GM23338 (cell line): ENCODE measurements around the gene SPTA1. TPM values are rescaled to one million over a fixed set of nuclear protein-coding genes. Genes with fewer than 3 reads are reported as not detected.

Source experiments
- ATAC-seq: fragments of 200-7000 bp; cut with Tn5 transposase; 3 replicates; pipeline ENCODE4 v1.9.1; 2020
- DNase-seq: peaks from one replicate; pipeline ENCODE4 v3.0.0-alpha.2; 2015; ENCODE audit warnings: low spot score
- H2AFZ ChIP-seq: fragments of 200-600 bp; sonication (generic); 2 replicates; pipeline ENCODE4 v1.8.0; 2016; ENCODE audit warnings: antibody characterized with exemption, mild to moderate bottlenecking, moderate library complexity
- H3F3A ChIP-seq: fragments of 200-600 bp; sonication (generic); replicated peaks from 2 replicates; pipeline ENCODE4 v1.8.0; 2017; ENCODE audit warnings: antibody characterized with exemption, mixed run types, low read depth
- H3K27ac ChIP-seq: fragments of 200-600 bp; sonication (generic); 2 replicates; pipeline ENCODE4 v1.6.1; 2016; ENCODE audit warnings: low read depth
- H3K27me3 ChIP-seq: fragments of 200-600 bp; sonication (generic); 2 replicates; pipeline ENCODE4 v1.8.0; 2016; ENCODE audit warnings: mild to moderate bottlenecking, mixed run types, moderate library complexity; ENCODE audit not compliant: insufficient read depth
- H3K36me3 ChIP-seq: fragments of 200-600 bp; sonication (generic); 2 replicates; pipeline ENCODE4 v1.8.0; 2016; ENCODE audit warnings: mild to moderate bottlenecking; ENCODE audit not compliant: insufficient read depth
- H3K4me1 ChIP-seq: fragments of 200-600 bp; sonication (generic); 2 replicates; pipeline ENCODE4 v1.8.0; 2016; ENCODE audit warnings: mild to moderate bottlenecking, moderate library complexity; ENCODE audit not compliant: insufficient read depth
- H3K4me2 ChIP-seq: fragments of 200-600 bp; sonication (generic); 2 replicates; pipeline ENCODE4 v1.7.1; 2017; ENCODE audit warnings: mixed run types
- H3K4me3 ChIP-seq: fragments of 200-600 bp; sonication (generic); 2 replicates; pipeline ENCODE4 v1.6.1; 2016; ENCODE audit warnings: mixed run types
- H3K79me2 ChIP-seq: fragments of 200-600 bp; sonication (generic); replicated peaks from 2 replicates; pipeline ENCODE4 v1.8.0; 2017; ENCODE audit warnings: mild to moderate bottlenecking; ENCODE audit not compliant: insufficient read depth
- H3K9me2 ChIP-seq: fragments of 200-600 bp; sonication (generic); 2 replicates; pipeline ENCODE4 v1.8.0; 2017; ENCODE audit not compliant: insufficient read depth
- H4K20me1 ChIP-seq: fragments of 200-600 bp; sonication (generic); replicated peaks from 2 replicates; pipeline ENCODE4 v1.8.0; 2017; ENCODE audit warnings: mild to moderate bottlenecking; ENCODE audit not compliant: insufficient read depth
- H3K27ac Mint-ChIP-seq: 2 replicates; pipeline ENCODE4 v1.8.0; 2020; ENCODE audit warnings: inconsistent platforms, mild to moderate bottlenecking, moderate library complexity, mixed read lengths
- H3K27me3 Mint-ChIP-seq: 3 replicates; pipeline ENCODE4 v1.8.0; 2022; ENCODE audit warnings: low read depth, mild to moderate bottlenecking, moderate library complexity, mixed read lengths, inconsistent platforms; ENCODE audit not compliant: insufficient read depth, poor library complexity
- H3K36me3 Mint-ChIP-seq: 3 replicates; pipeline ENCODE4 v1.8.0; 2021; ENCODE audit warnings: low read depth, mild to moderate bottlenecking, inconsistent platforms, moderate library complexity, mixed read lengths
- H3K4me1 Mint-ChIP-seq: 3 replicates; pipeline ENCODE4 v1.8.0; 2020; ENCODE audit warnings: mild to moderate bottlenecking, inconsistent platforms, mixed read lengths
- H3K4me3 Mint-ChIP-seq: 3 replicates; pipeline ENCODE4 v1.8.0; 2021; ENCODE audit warnings: moderate library complexity, mild to moderate bottlenecking, inconsistent platforms, mixed read lengths
- H3K9me3 Mint-ChIP-seq: 3 replicates; pipeline ENCODE4 v1.8.0; 2020; ENCODE audit warnings: moderate library complexity, mild to moderate bottlenecking, inconsistent platforms, mixed read lengths
- CREB1 ChIP-seq: fragments of 250-450 bp; sonication (Bioruptor Pico); IDR thresholded peaks from 2 replicates; pipeline ENCODE4 v1.5.0; 2020; ENCODE audit warnings: low read depth, mild to moderate bottlenecking, moderate library complexity
- ETS1 ChIP-seq: IDR thresholded peaks from 2 replicates; pipeline ENCODE4 v1.6.1; 2016; ENCODE audit warnings: antibody characterized with exemption
- EZH2phosphoT487 ChIP-seq: fragments of 200-600 bp; sonication (generic); IDR thresholded peaks from one replicate; pipeline ENCODE4 v1.8.1; 2018; ENCODE audit warnings: antibody characterized with exemption; ENCODE audit not compliant: unreplicated experiment
- NANOG ChIP-seq: IDR thresholded peaks from 2 replicates; pipeline ENCODE4 v1.6.1; 2016; ENCODE audit warnings: antibody characterized with exemption, borderline replicate concordance
- ZNF114 ChIP-seq: fragments of 250-450 bp; sonication (Bioruptor Pico); IDR thresholded peaks from 2 replicates; pipeline ENCODE4 v1.5.0; 2020; ENCODE audit warnings: mild to moderate bottlenecking, moderate library complexity
- ZNF331 ChIP-seq: fragments of 250-450 bp; sonication (Bioruptor Pico); IDR thresholded peaks from 2 replicates; pipeline ENCODE4 v1.5.0; 2020; ENCODE audit warnings: low read depth, mild to moderate bottlenecking, moderate library complexity
- polyA plus RNA-seq: library from polyadenylated mRNA; unstranded; fragments of >200 nt; fragmentation: Nextera tagmentation; extraction: Ambion mirVana; gene quantifications from 2 replicates; pipeline ENCODE4 v1.2.1, GENCODE V29; 2016
- total RNA-seq: library from RNA; depleted of rRNA; stranded (reverse); fragments of >200 nt; shearing (Covaris generic); gene quantifications from 2 replicates; pipeline ENCODE4 v1.2.3, GENCODE V29; 2014
- TF ChIP-seq, protein P1 (sequence below): fragments of 250-450 bp; sonication (Bioruptor Pico); IDR thresholded peaks from 2 replicates; pipeline ENCODE4 v1.5.0; 2020; ENCODE audit warnings: mild to moderate bottlenecking, moderate library complexity
- TF ChIP-seq, protein P2 (sequence below), 2 experiments: fragments of 200-600 bp in 1 of 2; sonication (generic) in 1 of 2; conservative IDR thresholded peaks; 2 replicates each; pipeline versions ENCODE4 v1.5.1 to v1.6.1; 2016 to 2017; ENCODE audit warnings: antibody characterized with exemption in 2 of 2, low read depth in 2 of 2, mild to moderate bottlenecking in 2 of 2, moderate library complexity in 1 of 2

Gene SPTA1
- total and polyA plus RNA-seq, 2 experiments from 2014 or later = not detected

- TF ChIP-seq, protein P1, sequence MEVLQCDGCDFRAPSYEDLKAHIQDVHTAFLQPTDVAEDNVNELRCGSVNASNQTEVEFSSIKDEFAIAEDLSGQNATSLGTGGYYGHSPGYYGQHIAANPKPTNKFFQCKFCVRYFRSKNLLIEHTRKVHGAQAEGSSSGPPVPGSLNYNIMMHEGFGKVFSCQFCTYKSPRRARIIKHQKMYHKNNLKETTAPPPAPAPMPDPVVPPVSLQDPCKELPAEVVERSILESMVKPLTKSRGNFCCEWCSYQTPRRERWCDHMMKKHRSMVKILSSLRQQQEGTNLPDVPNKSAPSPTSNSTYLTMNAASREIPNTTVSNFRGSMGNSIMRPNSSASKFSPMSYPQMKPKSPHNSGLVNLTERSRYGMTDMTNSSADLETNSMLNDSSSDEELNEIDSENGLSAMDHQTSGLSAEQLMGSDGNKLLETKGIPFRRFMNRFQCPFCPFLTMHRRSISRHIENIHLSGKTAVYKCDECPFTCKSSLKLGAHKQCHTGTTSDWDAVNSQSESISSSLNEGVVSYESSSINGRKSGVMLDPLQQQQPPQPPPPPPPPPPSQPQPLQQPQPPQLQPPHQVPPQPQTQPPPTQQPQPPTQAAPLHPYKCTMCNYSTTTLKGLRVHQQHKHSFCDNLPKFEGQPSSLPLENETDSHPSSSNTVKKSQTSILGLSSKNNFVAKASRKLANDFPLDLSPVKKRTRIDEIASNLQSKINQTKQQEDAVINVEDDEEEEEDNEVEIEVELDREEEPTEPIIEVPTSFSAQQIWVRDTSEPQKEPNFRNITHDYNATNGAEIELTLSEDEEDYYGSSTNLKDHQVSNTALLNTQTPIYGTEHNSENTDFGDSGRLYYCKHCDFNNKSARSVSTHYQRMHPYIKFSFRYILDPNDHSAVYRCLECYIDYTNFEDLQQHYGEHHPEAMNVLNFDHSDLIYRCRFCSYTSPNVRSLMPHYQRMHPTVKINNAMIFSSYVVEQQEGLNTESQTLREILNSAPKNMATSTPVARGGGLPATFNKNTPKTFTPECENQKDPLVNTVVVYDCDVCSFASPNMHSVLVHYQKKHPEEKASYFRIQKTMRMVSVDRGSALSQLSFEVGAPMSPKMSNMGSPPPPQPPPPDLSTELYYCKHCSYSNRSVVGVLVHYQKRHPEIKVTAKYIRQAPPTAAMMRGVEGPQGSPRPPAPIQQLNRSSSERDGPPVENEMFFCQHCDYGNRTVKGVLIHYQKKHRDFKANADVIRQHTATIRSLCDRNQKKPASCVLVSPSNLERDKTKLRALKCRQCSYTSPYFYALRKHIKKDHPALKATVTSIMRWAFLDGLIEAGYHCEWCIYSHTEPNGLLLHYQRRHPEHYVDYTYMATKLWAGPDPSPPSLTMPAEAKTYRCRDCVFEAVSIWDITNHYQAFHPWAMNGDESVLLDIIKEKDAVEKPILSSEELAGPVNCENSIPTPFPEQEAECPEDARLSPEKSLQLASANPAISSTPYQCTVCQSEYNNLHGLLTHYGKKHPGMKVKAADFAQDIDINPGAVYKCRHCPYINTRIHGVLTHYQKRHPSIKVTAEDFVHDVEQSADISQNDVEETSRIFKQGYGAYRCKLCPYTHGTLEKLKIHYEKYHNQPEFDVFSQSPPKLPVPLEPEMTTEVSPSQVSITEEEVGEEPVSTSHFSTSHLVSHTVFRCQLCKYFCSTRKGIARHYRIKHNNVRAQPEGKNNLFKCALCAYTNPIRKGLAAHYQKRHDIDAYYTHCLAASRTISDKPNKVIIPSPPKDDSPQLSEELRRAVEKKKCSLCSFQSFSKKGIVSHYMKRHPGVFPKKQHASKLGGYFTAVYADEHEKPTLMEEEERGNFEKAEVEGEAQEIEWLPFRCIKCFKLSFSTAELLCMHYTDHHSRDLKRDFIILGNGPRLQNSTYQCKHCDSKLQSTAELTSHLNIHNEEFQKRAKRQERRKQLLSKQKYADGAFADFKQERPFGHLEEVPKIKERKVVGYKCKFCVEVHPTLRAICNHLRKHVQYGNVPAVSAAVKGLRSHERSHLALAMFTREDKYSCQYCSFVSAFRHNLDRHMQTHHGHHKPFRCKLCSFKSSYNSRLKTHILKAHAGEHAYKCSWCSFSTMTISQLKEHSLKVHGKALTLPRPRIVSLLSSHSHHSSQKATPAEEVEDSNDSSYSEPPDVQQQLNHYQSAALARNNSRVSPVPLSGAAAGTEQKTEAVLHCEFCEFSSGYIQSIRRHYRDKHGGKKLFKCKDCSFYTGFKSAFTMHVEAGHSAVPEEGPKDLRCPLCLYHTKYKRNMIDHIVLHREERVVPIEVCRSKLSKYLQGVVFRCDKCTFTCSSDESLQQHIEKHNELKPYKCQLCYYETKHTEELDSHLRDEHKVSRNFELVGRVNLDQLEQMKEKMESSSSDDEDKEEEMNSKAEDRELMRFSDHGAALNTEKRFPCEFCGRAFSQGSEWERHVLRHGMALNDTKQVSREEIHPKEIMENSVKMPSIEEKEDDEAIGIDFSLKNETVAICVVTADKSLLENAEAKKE (CRISPR knock-in tag) = no peak
- no peak for TF ChIP-seq NANOG
- TF ChIP-seq ZNF114 (CRISPR knock-in tag) = no peak
- TF ChIP-seq ZNF331 (CRISPR knock-in tag) = no peak
- TF ChIP-seq ETS1 = no peak
- TF ChIP-seq, protein P2, sequence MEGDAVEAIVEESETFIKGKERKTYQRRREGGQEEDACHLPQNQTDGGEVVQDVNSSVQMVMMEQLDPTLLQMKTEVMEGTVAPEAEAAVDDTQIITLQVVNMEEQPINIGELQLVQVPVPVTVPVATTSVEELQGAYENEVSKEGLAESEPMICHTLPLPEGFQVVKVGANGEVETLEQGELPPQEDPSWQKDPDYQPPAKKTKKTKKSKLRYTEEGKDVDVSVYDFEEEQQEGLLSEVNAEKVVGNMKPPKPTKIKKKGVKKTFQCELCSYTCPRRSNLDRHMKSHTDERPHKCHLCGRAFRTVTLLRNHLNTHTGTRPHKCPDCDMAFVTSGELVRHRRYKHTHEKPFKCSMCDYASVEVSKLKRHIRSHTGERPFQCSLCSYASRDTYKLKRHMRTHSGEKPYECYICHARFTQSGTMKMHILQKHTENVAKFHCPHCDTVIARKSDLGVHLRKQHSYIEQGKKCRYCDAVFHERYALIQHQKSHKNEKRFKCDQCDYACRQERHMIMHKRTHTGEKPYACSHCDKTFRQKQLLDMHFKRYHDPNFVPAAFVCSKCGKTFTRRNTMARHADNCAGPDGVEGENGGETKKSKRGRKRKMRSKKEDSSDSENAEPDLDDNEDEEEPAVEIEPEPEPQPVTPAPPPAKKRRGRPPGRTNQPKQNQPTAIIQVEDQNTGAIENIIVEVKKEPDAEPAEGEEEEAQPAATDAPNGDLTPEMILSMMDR (conservative IDR thresholded peaks at IDR 0.05; ENCODE audit: low read depth in 2 of 2) = no peak
Measured at GRCh38 chr1:158687037-158687436, 522 bp upstream of the SPTA1 start (continued).

GRCh38 chr1:158685085-158685484 lies 1.4 kb downstream of the SPTA1 start:
- no peak for DNase-seq
- Histone ChIP-seq H3K4me1 (no peaks in the 10 kb centered on the region), H3F3A (no peaks in the 10 kb centered on the region), H3K4me2 (no peak overlapping the region), H3K4me3 (no peak overlapping the region), H3K9me2 (no peaks in the 10 kb centered on the region), H3K27ac (no peak overlapping the region), H3K79me2 (no peaks in the 10 kb centered on the region), H4K20me1 (no peaks in the 10 kb centered on the region), H3K27me3 (no peaks in the 10 kb centered on the region), H3K36me3 (no peaks in the 10 kb centered on the region), H2AFZ (no peak overlapping the region)
- no peaks in the 10 kb centered on the region for H3K27me3 Mint-ChIP-seq
- TF ChIP-seq EZH2phosphoT487 (no peak), ZNF331 (CRISPR knock-in tag) (no peak), CREB1 (CRISPR knock-in tag) (no peak)
- ATAC-seq = no peak
- no peak overlapping the region for H3K4me3 Mint-ChIP-seq
- H3K9me3 Mint-ChIP-seq = no peaks in the 10 kb centered on the region
- H3K36me3 Mint-ChIP-seq = no peaks in the 10 kb centered on the region
- no peaks in the 10 kb centered on the region for H3K4me1 Mint-ChIP-seq
- no peak overlapping the region for H3K27ac Mint-ChIP-seq
